NCI-H2196 (cell line): ENCODE measurements around the gene KCNN3.

Source experiments
- DNase-seq: peaks from one replicate; lab custom pipeline; 2025; ENCODE audit not compliant: unreplicated experiment; lab: John Stamatoyannopoulos, UW

The KCNN3 gene

DNA sequence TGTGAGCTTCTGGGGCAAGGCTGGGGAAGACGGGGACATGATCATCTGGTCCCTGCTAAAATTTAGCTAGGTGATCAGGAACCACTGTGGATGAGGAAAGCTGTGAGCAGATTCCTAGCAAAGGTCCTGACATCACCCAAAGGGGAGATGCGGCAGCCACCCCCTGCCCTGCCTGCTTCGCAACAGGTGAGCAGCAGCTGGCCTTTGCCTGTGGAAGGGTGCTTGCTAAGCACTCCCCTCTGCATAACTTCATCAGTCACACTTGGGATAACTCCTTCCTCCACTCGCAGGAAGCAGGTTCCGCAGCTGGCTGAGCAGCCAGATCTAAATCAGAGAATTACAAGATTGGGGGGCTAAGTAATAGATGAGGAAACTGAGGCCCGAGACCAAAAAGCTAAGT, 51.2 kb downstream of the KCNN3 start:
- no peak for DNase-seq

DNA sequence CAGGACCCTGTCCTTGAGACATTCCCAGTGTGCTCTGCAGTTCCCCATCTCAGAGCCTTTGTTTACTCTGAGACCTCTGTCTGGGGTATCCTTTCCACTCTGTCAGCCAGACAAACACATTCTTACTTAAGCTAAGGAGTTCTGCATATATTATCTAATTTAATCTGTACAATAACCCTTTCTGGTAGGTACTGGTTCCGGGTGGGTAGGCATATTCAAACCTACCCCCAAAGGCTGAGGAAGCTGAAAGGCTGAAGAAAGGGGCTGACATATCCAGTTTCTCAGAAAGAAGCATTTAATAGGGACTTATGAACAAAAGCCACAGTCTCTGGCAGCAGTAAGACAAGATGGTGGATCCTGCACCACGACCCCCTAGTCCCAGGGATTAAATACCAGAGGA, 53.1 kb downstream of the KCNN3 start:
- no peak for DNase-seq

DNA sequence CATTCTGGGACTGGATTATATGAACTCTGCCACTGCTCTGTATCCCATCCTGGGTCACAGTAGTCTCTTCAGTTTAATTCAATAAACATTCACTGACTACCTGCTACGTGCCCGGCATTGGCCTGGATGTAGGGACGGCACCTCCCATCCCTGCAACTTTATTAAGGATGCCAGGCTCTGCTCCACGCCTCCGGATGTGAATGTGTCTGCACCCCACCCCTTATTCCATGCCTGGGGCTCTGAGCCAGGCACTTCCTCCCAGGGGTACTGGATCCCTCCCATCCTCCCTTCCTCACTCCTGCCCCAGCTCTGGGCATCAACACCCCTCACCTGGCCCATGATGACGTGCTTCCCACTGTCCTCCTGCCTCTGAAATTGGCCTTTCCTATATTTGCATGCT, 53.7 kb downstream of the KCNN3 start:
- DNase-seq, result no peak

DNA sequence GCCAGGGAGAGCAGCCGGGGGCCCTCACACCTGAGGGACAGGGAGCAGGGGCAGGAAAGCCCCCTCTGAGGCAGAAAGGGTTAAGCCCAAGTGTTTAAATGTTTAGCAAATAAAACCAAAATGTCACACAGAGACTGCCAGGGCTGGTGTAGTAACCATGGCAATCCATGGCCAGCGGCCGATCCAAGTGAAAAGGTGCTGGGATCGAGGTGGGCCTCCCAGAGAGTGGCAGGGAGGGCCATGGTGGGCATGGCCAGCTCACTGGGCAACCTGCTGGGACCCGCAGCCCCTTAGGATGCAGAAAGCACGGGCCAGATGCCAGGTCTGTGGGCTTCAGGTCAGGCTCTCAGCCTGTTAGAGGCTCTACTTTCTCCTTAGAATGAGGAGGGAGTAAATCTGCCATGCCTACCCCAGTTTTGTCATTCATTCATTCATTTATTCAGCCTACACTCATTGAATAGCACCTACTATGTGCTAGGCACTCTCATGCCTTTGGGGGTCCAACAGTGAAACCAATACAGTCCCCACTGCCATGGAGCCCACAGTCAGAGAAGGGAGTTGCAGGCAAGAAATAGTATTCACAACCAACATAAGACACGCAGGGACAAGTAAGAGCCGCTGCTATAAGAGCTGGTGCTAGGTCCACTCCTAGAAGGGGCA, 56.1 kb downstream of the KCNN3 start:
- peak; percentile 49 for DNase-seq

DNA sequence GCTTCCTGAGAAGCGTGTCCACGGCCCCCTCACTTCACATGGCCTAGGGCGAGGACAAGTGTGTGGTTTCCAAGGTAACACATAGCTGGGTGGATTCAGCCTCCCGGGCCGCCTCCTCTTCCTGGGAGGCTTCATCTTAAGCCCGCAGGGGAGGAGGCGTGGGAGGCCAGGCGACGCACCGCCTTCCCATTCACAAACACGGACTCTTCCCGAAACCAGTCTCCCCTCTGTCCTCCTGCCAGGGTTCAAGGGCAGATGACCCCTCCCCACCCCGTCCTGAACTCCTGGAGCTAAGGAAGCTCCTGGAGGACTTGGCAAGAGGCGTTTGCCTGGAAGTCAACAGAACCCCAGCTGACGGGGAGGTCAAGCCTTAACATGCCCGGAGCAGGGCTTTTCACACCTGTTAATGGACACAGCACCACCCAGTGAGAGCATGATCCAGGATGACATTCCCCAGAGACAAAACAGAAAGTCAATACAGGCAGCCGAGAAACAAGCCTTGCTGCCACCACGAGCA, 56.7 kb downstream of the KCNN3 start:
- peak; percentile 84 for DNase-seq

- no peak for DNase-seq
These were observed 57.2 kb downstream of the KCNN3 start for GRCh38 chr1:154812877-154813276.

- no peak for DNase-seq
These were observed 59.5 kb downstream of the KCNN3 start for GRCh38 chr1:154810571-154810970.

- no peak for DNase-seq
These were observed 60.4 kb downstream of the KCNN3 start for GRCh38 chr1:154809436-154810413.

DNA sequence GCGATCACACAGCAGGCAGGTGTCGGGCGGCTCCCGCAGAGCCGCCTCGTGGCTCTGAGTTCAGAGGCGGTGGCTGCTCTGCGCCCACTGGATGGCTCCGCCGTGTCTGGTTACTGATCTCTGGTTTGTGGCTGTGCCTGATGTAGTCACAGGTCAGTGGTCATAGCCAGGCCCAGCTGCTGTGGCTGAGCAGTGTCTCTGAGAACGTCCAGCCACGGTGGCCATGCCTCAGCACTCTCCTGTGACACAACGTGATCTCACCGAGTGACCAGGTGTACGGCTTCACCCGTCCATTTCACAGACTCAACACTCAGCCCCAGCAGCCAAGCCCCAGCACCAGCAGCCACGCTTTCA, 61.2 kb downstream of the KCNN3 start:
- DNase-seq, result peak; percentile 33

DNA sequence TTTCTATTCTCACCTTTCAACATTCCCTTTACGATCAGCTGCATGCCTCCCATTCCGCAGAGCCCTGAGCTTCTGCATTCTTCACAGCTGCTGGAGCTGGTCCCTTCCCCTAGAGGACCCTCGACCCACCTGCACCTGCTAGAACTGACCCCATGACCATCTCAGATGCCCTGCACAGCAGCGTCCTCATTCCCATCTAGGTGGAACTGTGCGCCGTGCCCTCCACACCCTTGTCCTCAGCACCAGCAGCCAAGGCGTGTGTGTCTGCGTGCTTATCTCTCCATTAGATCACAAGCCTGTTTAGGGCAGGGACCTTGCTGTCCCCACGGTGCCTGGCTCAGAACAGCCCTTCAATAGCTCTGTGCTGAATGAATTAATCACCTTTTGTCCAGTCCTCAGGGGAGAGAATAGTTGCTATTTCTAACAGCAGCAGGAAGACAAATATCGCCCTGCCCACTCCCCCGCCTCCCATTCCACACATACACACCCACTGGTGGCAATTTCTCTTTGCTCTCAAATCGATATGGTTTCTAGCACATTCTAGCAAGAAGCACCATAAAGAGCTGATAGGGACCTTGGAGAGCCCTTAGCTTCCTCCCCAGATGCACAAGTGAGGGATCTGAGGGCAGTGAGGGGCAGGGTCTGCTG, 61.7 kb downstream of the KCNN3 start:
- no peak for DNase-seq

GRCh38 chr1:154807048-154807591, 63.0 kb downstream of the KCNN3 start:
- DNase-seq, result no peak

GRCh38 chr1:154806333-154806732, 63.7 kb downstream of the KCNN3 start:
- DNase-seq, result no peak

DNA sequence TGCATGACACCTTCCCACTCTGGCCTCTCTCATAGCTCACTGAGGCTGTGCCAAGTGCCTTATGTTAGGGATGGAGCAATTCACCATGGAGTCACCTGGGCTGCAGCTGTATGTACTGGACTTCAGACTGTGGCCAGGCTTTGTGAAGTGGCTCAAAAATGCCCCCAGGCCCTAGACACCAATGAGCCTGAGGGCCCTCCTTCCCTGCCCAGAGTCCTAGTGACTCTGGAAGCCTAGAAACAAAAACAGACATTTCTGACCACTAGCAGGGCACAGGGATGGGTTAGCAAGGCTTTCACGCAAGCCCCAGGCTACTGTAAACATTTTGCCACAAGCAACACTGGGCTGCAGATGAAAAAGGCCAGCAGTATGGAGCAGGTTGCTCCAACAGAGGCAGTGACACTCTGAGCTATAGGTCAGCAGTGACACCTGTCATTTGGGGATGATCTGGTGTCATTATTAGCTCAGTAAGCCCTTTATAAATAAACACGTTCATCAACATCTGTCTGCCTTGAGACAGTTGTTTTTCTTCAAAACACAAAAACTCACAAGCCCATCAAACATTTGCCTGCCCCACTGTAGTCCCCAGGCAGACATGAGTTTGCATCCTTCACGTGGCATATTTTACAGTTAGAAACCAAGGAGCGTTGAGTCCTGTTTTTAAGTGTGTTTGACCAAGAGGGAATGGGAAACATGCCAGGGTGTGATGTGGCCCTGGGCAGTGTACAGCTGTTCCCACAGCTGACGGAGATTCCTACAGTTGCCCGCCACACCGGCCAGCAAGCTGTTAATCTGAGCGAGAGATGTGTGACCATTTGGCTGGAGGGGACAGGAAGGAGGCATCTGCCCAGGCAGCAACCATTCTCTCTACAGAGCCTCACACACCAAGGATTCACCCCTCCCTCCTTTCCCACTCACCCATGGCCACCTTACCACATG, 66.8 kb downstream of the KCNN3 start:
- DNase-seq, result no peak

GRCh38 chr1:154802336-154802969, 67.6 kb downstream of the KCNN3 start:
- no peak for DNase-seq

DNA sequence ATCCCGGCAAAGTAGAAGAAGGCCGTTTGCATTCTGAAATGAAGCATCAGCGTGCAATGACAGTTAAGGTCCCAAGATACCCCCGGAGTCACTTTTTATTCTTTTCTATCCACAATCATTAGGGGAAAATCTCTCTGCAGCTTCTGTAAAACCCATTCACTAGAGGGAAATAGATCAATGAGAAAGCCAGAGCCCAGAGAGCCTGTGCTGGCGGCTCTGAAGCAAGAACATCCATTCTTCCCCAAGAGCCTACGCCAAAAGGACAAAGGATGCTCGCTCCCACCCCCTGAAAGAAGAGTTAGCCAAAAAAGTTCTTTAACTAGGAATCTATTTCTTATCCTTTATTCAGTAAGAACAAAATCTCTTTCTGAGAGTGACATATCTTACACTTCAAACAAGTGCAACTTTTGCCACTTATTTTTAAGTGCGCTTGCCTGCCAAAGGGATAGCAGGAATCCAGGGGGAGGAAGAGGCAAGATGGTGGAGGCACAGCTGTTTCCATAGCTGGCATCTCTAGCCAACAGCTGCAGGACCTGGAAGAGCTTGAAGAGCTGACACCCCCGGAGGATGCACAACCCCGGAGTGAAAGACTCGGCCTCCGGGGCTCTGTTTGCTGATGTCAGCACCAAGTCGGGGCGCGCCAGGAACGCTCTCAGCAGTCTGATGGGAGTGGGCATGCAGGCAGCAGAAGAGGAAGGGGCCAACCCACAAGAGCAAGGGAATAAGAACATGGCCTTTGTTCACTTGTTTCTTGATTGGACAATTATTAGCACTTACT, 68.7 kb downstream of the KCNN3 start:
- DNase-seq, result no peak

DNA sequence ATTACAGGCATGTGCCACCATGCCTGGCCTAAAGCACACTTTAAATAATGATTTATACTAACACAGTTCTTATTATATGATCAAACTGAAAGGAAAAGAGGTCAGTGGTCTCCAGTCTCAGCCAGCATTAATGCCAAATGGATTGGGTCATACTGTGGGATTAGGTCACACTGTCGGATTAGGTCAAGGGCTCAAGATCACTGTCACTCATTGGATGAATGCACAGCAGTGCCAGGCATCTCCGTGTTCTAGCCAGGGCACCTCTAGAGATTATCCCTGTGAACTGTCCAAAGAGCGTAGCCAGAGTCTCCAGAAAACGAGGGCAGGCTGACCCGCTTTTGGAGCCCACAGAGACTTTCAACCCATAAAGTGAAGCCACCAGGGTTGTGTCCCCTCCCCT, 70.9 kb downstream of the KCNN3 start:
- no peak for DNase-seq

DNA sequence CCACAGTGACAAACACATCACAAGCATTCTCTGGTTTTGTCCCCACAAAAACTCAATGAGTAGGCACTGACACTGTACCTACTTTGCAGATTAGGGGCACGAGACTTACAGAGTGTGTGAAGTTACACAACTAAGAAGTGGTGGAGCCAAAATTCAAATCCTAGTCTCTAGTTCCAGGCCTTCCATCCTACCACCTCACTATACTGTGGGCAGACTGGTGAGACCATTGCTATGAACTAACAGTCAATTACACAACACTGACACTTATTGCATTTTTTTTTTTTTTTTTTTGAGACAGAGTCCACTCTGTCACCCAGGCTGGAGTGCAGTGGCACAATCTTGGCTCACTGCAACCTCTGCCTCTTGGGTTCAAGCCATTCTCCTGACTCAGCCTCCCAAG, 71.4 kb downstream of the KCNN3 start:
- DNase-seq, result no peak

DNA sequence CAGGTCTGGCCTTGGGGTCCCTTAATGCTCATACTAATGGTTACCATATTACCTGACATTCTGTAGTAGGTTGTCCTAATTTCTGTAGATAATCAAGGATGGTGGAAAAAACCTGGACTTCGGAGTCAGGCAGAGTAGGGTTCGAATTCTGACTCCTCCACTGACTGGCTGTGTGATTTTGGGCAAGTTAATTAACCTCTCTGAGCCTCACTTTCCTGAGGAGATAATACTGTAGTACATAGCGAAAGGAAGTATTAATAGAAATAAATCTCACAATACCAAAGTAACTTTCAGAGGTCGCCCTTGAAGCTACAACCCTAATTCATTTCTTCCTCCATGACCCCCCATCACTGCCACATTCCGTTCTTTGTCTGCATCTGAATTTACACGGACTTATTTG, 72.9 kb downstream of the KCNN3 start:
- DNase-seq, result no peak

DNA sequence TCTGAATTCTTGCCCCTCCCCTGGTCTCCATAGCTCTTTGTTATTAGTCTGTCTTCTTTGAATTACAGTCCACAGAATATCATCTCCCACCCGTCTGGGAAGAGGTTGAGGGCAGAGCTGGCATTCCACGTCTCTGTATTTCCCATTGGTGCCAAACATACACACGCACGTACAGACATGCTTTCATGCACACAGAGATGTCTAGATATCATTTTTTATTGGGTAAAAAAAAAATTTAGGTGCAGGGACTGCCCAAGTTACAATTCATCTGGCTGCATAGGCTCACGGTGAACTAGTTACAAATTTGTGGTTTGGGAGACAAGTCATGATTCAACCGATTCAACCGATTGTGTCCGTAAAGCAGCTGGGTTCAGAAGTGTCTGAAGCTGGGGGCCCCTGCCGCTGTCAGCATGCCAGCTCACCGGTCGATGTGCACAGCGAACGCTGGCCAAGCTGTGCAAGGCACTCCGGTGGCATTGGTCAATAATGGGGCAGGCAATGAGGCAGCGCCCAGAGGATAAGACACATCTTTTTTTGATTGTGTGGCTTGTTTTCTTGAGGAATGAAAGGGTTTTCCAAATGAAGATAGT, 73.7 kb downstream of the KCNN3 start:
- no peak for DNase-seq
